HG03575 (cell line): ENCODE data around the gene RARB.

Experiments
- ATAC-seq: cut with Tn5 transposase; IDR thresholded peaks from one replicate; pipeline ENCODE4 v1.9.1; 2021; ENCODE audit not compliant: unreplicated experiment, insufficient number of reproducible peaks, low FRiP score; ENCODE audit errors: extremely low read depth

The RARB gene

DNA sequence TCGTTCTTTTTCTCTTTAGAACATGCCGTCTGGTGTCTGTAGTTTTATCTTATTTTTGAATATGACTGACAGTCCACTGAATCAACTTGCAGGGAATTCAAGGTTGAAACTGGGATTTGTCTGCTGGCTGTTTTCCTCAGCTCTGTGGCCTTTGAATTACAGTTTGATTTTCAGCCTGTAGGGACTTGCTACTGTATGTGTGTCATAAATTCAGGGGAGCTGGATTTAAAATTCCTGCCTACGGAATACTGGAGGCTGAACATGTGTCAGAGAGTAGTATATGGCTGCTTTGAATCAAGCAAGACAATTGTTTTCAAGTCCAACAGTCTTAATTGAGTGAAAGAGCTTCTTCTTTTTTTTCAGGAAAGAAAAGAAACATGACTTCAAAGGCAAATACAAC lies 33.9 kb downstream of the RARB start:
- no peak for ATAC-seq

DNA sequence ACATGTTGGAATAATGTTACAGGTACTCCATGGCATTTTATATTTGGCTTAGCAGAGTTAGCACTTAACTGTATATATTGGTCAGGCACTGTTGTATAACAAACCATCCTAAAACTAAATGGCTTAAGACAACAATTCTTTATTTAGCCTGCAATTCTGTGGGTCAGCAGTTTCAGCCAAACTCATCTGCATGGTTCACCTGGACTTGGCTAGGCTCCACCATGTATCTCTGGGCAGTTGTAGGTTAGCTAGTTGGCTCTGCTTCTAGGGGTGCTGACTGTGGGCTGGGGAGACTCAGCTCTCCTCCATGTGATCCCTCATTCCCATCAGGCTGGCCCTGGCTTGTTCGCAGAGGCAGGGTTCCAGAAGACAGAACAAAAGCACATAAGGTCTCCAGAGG lies 34.4 kb downstream of the RARB start:
- no peak for ATAC-seq

DNA sequence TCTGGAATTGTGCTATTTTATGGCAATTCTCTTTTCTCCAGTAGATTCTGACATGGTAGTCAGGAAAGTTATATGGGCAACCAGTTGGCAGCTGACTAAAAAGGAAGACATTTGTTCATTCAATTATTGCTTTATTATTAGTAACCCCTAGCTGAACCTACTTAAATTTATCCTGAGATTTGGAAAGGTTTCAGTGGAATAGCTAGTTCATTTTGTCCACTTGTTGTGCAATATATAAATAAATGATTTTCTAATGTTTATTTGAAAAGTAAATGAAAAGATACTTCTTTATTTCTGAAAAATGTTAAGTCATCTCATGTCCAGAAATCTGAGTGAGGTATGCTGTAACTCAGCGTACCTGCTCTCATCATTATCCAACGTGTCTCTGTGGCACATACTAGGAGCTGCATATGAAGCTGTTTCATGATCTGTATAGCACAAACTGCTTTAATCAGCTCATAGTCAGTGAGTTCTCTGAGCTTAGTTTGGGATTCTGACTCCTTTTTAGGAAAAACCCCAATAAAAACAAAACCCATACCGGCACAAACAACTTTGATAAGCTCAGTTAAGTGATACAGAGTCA lies 35.9 kb downstream of the RARB start:
- no peak for ATAC-seq

GRCh38 chr3:25465266-25465860 lies 37.3 kb downstream of the RARB start:
- no peak for ATAC-seq

DNA sequence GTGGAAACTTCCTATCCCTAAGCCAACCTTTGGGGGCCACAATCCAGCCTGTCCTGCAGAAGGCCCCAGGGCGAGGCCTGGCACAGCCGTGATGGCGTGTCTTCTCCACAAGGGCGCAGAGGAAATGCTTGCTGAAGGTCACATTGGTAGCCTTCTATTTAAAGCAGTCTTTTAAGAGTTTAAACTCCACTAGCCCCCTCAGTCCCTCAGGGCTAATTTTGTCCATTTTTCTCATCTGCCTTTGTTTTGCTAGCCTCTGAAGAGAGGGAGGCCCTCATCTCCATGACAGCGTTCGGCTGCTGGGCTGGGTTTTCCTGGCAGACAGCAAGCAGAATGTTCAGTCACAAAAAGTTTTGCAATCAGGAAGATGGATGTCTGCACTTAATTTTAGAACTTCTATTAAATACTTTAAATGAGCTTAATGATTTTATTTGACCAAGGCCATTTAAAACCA lies 40.8 kb downstream of the RARB start:
- ATAC-seq: no peak

- ATAC-seq: no peak
These were observed 41.5 kb downstream of the RARB start for GRCh38 chr3:25469558-25469957.

GRCh38 chr3:25471081-25471768 lies 43.2 kb downstream of the RARB start:
- no peak for ATAC-seq

DNA sequence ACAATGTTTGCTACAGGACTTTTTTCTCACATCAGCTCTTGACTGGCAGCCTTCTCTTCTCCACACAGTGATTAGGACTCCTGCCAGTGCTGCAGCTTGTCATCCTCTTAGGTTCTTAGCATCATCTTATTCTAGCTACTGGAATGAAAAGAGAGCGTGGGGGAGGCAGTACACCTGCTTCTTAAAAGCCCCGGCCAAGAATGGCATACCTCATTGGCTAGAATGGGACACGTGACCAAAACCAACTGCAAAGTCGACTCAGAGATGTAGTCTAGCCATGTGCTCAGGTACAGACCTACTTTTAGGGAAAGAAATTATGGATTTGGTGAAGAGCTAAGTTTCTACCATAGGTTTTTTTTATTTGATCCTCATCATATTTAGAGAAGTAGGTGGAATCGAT lies 44.1 kb downstream of the RARB start:
- no peak for ATAC-seq

DNA sequence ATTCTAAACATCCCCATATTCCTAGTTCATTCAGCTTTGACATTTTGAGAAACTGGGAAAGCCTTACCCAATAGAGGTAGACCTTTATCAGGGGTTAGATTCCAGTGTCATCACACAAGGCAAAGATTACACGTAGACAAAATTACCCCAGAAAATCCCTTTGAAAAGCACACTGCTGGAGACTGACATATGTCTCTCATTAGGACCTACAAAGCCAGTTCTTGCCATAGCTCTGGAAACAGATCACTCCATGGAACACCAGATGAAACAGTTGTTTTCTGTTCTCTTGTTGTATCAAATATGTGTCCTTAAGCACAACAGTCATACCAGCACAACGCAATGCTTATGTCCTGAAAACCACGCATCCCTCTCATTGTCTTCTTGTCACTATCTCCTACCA lies 44.7 kb downstream of the RARB start:
- ATAC-seq: no peak

DNA sequence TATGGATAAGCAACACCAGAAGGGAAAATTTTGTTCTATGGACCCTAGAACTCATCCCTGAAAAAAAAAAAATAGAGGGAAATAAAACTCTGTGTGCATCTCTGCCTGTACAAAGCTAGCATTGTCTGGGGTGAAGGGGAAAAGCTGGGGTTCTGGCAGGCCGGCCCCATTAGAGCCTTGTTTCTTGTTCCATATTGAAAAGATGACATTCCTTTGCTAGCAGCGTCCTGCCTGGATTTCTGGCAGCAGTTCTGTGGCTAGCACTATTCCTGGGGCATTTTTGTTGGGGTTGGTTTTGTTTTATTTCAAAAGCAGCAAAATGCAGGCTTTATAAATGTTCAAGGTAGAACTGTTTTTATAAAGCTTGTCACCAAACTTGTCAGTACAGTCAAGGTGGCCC lies 45.2 kb downstream of the RARB start:
- no peak for ATAC-seq

GRCh38 chr3:25474052-25474451 lies 46.0 kb downstream of the RARB start:
- ATAC-seq: no peak

- ATAC-seq: no peak
These were observed 48.6 kb downstream of the RARB start for GRCh38 chr3:25476639-25477038.

DNA sequence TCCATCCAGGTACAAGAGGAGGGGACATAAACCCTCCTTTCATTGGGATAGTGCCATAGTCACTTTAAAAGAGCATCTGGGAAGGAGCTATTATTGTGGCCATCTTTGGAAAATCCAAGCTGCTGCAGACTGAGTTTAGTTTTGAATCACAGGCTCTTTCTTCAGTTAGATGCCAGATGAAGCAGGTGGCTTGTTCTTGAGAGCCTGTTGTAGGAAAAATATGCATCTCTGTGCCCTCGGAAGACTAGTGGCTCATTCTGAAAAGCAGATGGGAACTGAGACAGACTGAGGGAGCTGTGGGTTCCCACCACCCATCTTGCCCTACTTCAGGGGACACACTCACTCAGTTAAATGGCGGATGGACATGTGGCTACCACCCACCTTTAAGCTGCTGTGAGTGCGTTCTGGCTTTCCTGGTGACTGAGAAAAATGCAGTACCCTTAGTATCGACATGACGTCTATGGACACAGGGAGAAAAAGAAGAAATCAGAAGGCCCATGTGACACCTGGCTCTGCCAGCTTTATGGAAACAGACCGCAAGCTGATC lies 50.2 kb downstream of the RARB start:
- no peak for ATAC-seq

DNA sequence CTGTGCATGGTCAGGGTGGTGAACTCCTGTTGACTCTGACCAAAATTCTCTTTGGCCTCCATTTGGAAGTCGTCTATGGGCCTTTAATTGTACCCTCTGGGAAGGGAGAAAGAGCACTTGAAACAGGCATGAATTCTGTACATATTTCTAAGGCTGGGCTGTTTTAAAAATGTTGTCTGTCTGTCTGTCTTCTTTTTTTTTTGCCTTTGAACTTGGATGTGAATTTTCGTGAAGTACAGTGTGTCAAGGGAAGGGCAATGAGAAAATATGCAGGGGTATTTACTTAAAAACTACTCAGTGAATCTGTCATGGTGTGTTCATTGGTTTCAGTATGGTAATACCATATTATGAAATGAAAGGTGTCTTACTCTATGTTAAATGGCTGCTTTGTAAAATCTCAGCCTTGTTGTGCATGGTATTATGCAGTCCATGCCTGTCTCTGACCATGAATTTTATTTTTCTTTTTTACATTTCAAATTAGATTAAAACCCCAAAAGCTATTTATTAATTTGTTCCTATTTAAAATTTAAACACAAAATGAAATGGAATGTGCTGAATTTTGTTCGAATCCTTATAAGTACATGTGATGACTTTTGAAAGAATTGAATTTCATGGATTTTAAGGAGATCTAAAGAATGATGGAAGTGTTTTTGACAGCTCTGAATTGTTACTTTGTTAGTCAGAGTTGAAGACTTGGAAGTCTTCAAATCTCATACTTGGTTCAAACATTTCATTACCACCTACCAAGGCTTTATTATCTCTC lies 51.1 kb downstream of the RARB start:
- ATAC-seq: no peak

DNA sequence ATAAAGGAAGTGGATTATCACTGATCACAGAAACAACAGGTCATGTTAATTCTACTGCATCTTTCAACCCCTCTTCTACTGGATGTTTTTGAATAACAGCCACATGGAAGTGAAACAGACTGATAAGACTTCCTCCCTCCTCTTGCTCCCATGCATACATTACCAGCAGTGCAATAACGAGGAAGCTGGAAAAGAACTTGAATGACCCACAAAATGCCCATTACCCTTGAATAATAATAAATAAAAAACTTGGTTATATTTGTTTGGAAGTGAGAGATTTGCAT lies 51.6 kb downstream of the RARB start:
- ATAC-seq: no peak

- ATAC-seq: no peak
These were observed 52.7 kb downstream of the RARB start for GRCh38 chr3:25480811-25481210.

- ATAC-seq: no peak
These were observed 53.3 kb downstream of the RARB start for GRCh38 chr3:25481386-25481785.

GRCh38 chr3:25483456-25483855 lies 55.4 kb downstream of the RARB start:
- ATAC-seq: no peak

GRCh38 chr3:25485673-25486072 lies 57.6 kb downstream of the RARB start:
- no peak for ATAC-seq

DNA sequence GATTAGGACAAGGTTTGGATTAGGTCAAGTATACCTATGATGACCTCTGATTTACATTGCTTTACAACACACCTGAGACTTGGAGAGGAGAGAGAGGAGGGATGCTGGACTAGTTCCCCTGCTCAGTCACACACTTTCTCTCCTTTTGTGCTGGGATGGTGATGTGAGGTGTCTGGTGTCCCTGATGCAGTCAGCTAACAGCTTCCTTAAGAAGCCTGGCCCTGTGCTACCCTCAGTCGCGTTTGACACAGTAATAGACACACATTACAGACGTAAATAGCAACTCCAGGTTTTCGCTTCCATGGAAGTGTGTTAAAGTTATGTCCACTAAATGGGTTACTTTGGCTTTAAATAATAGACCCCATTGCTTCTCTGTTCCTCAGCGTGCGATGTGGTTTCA lies 58.9 kb downstream of the RARB start:
- ATAC-seq: no peak
